DMS114 treated with DMSO at 0.1 percent for 48 hours (cell line): ENCODE data around the gene IKBKG.
"Not testable (repeated sequence)": the region's sequence is repeated elsewhere in the genome, so short reads cannot be mapped to it uniquely, and the experiment has no call there.

ENCODE experiments used
- DNase-seq: peaks from one replicate; lab custom pipeline; 2025; ENCODE audit not compliant: unreplicated experiment; lab: John Stamatoyannopoulos, UW

IKBKG gene

GRCh38 chrX:154552112-154552806, 4.8 kb downstream of the IKBKG start:
- not testable (repeated sequence) for DNase-seq

GRCh38 chrX:154558060-154558690, 10.8 kb downstream of the IKBKG start:
- not testable (repeated sequence) for DNase-seq

GRCh38 chrX:154558896-154559295, 11.5 kb downstream of the IKBKG start:
- DNase-seq, result not testable (repeated sequence)

GRCh38 chrX:154560326-154560725, 12.9 kb downstream of the IKBKG start:
- not testable (repeated sequence) for DNase-seq

GRCh38 chrX:154562295-154562694, 14.9 kb downstream of the IKBKG start:
- not testable (repeated sequence) for DNase-seq

GRCh38 chrX:154570361-154570760, 22.9 kb downstream of the IKBKG start:
- DNase-seq, result not testable (repeated sequence)

- DNase-seq, result not testable (repeated sequence)
These were observed 25.6 kb downstream of the IKBKG start for GRCh38 chrX:154573061-154573460.

GRCh38 chrX:154575076-154575475, 27.7 kb downstream of the IKBKG start:
- DNase-seq, result not testable (repeated sequence)

- not testable (repeated sequence) for DNase-seq
These were observed 35.6 kb downstream of the IKBKG start for GRCh38 chrX:154582994-154583393.

- not testable (repeated sequence) for DNase-seq
These were observed 37.3 kb downstream of the IKBKG start, which contains the start of gene CTAG1A for GRCh38 chrX:154584585-154585183. TSS of gene CTAG1A (plus strand) at chrX:154585133. CDS start at chrX:154585207, 74 bp downstream.

- not testable (repeated sequence) for DNase-seq
These were observed 43.0 kb downstream of the IKBKG start for GRCh38 chrX:154590415-154590814.

- DNase-seq, result no peak
These were observed 45.1 kb downstream of the IKBKG start for GRCh38 chrX:154592505-154592904.

GRCh38 chrX:154593201-154593600, 45.8 kb downstream of the IKBKG start:
- DNase-seq, result no peak

- no peak for DNase-seq
These were observed 47.1 kb downstream of the IKBKG start for GRCh38 chrX:154594491-154594890.

- DNase-seq, result no peak
These were observed 48.3 kb downstream of the IKBKG start for GRCh38 chrX:154595559-154596249.

GRCh38 chrX:154596290-154596929, 49.0 kb downstream of the IKBKG start:
- no peak for DNase-seq

GRCh38 chrX:154597221-154597620, 49.8 kb downstream of the IKBKG start:
- DNase-seq, result no peak

- DNase-seq, result no peak
These were observed 51.2 kb downstream of the IKBKG start for GRCh38 chrX:154598656-154599055.

GRCh38 chrX:154599531-154599930, 52.1 kb downstream of the IKBKG start:
- DNase-seq, result no peak

GRCh38 chrX:154600759-154601374, 53.4 kb downstream of the IKBKG start:
- no peak for DNase-seq
